HG03064 (cell line): ENCODE results near the gene DHRS3.

Source experiments
- ATAC-seq: cut with Tn5 transposase; IDR thresholded peaks from one replicate; pipeline ENCODE4 v1.9.1; 2021; ENCODE audit warnings: low read depth; ENCODE audit not compliant: unreplicated experiment

DHRS3 gene

GRCh38 chr1:12600880-12601633 lies 17.0 kb downstream of the DHRS3 start:
- no peak for ATAC-seq

GRCh38 chr1:12600335-12600734 lies 17.7 kb downstream of the DHRS3 start:
- ATAC-seq = no peak

- no peak for ATAC-seq
Observed at GRCh38 chr1:12599657-12600056, 18.4 kb downstream of the DHRS3 start.

DNA sequence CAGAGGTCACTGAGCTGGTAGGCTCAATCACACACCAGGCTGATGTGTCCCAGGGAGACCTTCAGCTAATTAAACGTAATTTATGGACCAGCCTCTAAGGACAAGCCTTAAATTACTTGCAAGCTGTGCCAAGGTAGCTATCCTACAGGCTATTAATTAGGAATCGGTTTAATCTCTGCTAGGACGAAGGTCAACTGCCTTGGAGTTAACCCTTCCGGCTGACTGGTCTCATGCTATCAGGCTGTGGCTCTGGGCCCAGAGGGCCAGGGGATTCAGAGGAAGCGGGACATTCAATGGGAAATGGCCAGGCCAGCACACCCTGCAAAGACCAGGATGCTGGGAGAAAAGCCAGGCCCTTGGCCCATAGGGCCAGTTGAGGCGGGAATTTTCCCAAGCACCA lies 19.0 kb downstream of the DHRS3 start:
- ATAC-seq = no peak

GRCh38 chr1:12597792-12598191 lies 20.2 kb downstream of the DHRS3 start:
- no peak for ATAC-seq

GRCh38 chr1:12596007-12596821 lies 21.8 kb downstream of the DHRS3 start:
- ATAC-seq = no peak

- ATAC-seq = no peak
Observed at GRCh38 chr1:12595757-12596006, 22.3 kb downstream of the DHRS3 start.

GRCh38 chr1:12594966-12595756 lies 22.8 kb downstream of the DHRS3 start:
- ATAC-seq = no peak

DNA sequence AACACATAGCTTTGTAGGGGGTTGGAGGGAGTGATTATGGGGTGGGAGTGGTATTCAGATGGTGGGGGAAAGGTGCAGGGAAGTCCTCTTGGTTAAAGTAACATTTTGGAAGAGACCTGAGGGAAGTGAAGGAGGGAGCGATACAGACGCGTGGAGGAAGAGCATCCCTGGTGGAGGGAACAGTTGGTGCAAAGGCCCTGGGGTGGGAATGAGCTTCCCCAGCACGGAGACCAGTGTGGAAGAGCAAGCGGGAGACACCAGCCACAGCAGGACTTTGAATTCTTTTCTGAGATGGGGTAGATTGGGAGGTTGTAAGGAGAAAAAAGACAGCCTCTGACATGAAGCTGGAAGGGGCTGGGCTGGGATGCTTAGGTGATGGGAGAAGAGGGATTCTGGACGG lies 23.5 kb downstream of the DHRS3 start:
- no peak for ATAC-seq

DNA sequence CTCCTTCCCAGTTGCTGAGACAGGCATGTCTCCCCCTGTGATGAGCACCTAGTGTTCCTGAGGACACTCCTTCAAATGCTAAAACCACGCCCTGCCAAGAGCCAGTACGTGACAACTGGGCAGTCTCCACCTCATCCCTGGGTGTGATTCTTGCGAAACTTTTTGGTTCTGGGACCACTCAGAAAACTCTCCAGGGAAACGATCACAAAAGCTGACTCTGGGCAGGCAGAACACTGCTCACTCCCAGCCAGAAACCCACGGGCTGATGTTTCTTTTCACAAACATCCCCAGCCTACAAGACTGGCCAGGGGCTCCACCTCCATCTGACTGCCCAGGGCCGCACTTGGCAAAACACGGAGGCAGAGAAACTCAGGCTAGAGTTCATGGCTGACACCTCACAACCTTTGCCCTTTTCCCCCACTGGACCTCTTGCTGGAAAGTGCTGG lies 24.4 kb downstream of the DHRS3 start:
- no peak for ATAC-seq

GRCh38 chr1:12592496-12592895 lies 25.5 kb downstream of the DHRS3 start:
- no peak for ATAC-seq

DNA sequence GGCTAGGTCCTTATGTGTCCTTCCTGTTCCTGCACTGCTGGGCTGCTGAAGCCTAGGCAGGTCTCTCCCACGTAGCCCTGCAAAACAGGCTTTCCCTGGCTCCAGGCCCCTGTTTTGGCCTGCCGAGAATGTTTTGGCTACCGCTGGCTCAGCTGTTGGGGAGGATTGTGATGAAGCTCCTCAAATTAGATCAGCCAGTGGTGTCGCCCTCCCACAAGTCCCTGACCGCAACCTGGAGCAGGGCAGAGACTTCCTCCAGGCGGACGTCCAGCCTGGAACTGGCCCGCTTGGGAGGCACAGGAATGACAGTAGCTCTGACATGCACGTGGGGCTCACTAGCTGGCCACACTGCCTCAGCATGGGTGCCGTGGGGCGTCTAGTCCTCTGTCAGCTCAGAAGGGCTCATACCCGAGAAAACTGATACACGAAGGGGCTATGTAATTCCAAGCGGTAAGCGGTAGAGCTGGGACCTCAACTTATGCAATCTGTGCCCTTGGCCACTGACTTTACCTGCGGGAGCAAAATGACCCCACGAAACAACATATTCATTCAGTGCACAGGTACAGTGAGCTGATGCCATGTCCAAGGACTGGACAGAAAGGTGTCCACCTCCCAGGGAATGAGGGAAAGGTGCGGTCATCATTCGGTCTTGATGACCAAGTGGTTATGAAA lies 26.6 kb downstream of the DHRS3 start:
- no peak for ATAC-seq

- no peak for ATAC-seq
Observed at GRCh38 chr1:12588695-12589094, 29.3 kb downstream of the DHRS3 start.

GRCh38 chr1:12587981-12588640 lies 29.9 kb downstream of the DHRS3 start:
- no peak for ATAC-seq

GRCh38 chr1:12585951-12586942 lies 31.8 kb downstream of the DHRS3 start:
- ATAC-seq = no peak

DNA sequence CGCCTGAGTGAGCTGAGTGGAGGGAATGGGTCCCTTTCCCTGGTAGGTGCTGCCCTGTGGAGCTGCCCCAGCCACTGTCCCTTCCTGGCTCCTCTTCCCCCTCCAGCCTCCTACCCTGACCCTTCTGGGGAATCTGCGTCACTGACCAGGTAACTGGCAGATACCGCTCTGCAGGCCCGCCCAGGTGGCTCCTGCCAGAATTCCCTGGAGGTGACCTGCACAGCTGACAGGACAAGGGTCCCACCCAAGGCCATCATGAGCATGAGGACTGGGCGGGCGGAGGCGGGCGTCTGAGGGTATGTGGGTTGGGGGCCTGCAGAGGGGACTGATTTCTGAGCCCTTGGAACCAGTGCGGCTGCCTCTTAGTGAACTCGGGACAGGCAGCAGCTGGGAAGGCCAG lies 32.5 kb downstream of the DHRS3 start:
- ATAC-seq = no peak

- ATAC-seq = no peak
Observed at GRCh38 chr1:12584900-12585525, 33.0 kb downstream of the DHRS3 start.

DNA sequence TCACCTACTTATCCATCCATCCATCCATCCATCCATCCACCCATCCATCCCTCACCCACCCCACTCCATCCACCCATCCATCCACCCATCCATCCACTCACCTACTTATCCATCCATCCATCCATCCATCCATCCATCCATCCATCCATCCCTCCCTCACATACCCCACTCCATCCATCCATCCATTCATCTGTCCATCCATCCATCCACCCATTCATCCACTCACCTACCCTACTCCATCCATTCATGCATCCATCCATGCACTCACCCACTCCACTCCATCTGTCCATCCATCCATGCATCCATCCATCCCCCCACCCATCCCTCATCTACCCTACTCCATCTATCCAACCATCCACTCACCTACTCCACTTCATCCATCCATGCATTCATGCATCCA lies 34.5 kb downstream of the DHRS3 start:
- no peak for ATAC-seq

DNA sequence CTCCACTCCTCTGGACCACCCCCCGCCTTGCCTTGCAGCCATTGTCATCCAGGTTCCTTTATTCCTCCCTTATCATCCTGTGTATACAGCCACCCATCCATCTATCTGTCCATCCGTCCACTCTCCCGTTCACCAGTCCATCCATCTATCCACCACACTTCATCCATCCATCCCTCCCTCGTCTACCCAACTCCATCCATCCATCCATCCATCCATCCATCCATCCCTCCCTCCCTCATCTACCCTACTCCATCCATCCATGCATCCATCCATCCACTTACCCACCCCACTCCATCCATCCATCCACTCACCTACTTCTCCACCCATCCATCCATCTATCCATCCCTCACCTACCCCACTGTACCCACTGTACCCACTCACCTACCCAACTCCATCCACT lies 35.4 kb downstream of the DHRS3 start:
- no peak for ATAC-seq
